H1 (cell line): ENCODE results near the gene PLA2G4A. TPM values are rescaled to one million over a fixed set of nuclear protein-coding genes. Genes with fewer than 3 reads are reported as not detected.

Source experiments
- CTCF ChIA-PET: fragments of 300-600 bp; sonication (Branson Sonifier 250); formaldehyde crosslinking; loops from one replicate; lab custom pipeline; 2021; ENCODE audit not compliant: partially characterized antibody; lab: Charles Lee
- POLR2A ChIA-PET: fragments of 300-600 bp; sonication (Branson Sonifier 250); formaldehyde crosslinking; loops from one replicate; lab custom pipeline; 2021; ENCODE audit warnings: inconsistent platforms; ENCODE audit not compliant: partially characterized antibody; lab: Charles Lee
- DNase-seq, 2 experiments: peaks; one replicate each; pipeline versions ENCODE4 v3.0.0 to v3.0.0-alpha.2; 2010 to 2022; ENCODE audit warnings: low spot score in 2 of 2, low read depth in 1 of 2, mixed read lengths in 1 of 2
- FAIRE-seq: peaks from 2 replicates; lab custom pipeline; 2011; peaks lifted over from hg19 to GRCh38; lab: Jason Lieb, UNC
- H2AFZ ChIP-seq: 2 replicates; pipeline ENCODE4 v1.8.1; 2012; ENCODE audit warnings: low read length, inconsistent platforms
- H2AK5ac ChIP-seq: 2 replicates; pipeline ENCODE4 v1.6.1; 2013; ENCODE audit warnings: low read depth, low read length
- H2BK120ac ChIP-seq: replicated peaks from 2 replicates; pipeline ENCODE3; 2013; ENCODE audit warnings: low read depth, low read length, inconsistent platforms
- H2BK12ac ChIP-seq: 2 replicates; pipeline ENCODE4 v1.6.1; 2013; ENCODE audit warnings: low read depth, low read length
- H2BK15ac ChIP-seq: 2 replicates; pipeline ENCODE4 v1.6.1; 2013; ENCODE audit warnings: low read length
- H2BK20ac ChIP-seq: 2 replicates; pipeline ENCODE4 v1.6.1; 2013; ENCODE audit warnings: low read length
- H2BK5ac ChIP-seq: 2 replicates; pipeline ENCODE4 v1.6.1; 2013; ENCODE audit warnings: low read depth, low read length
- H3K14ac ChIP-seq: 2 replicates; pipeline ENCODE4 v1.6.1; 2013; ENCODE audit warnings: inconsistent platforms; ENCODE audit not compliant: insufficient read length
- H3K18ac ChIP-seq: 2 replicates; pipeline ENCODE4 v1.6.1; 2013; ENCODE audit warnings: low read length; ENCODE audit errors: extremely low read depth
- H3K23ac ChIP-seq: 2 replicates; pipeline ENCODE4 v1.6.1; 2013; ENCODE audit warnings: inconsistent platforms; ENCODE audit not compliant: insufficient read length
- H3K23me2 ChIP-seq: 2 replicates; pipeline ENCODE4 v1.6.1; 2013; ENCODE audit warnings: low read depth, low read length
- H3K27ac ChIP-seq: 2 replicates; pipeline ENCODE4 v1.6.1; 2011; ENCODE audit warnings: low read depth, low read length, inconsistent platforms
- H3K27me3 ChIP-seq, 4 experiments: replicated peaks in 1 of 4; 1 replicate in 1 of 4; 2 replicates in 3 of 4; pipeline versions ENCODE4 v1.6.1 to v1.8.1; 2011 to 2013; ENCODE audit warnings: low read length in 3 of 4, mild to moderate bottlenecking in 3 of 4, inconsistent platforms in 2 of 4, mixed read lengths in 2 of 4, moderate library complexity in 1 of 4; ENCODE audit not compliant: control insufficient read depth in 3 of 4, insufficient read depth in 3 of 4; ENCODE audit errors: extremely low read depth in 1 of 4
- H3K36me3 ChIP-seq, 4 experiments: 2 replicates each; pipeline versions ENCODE4 v1.6.1 to v1.8.1; 2011 to 2013; ENCODE audit warnings: mild to moderate bottlenecking in 4 of 4, low read length in 3 of 4, moderate library complexity in 2 of 4, control low read depth in 1 of 4, inconsistent platforms in 1 of 4; ENCODE audit not compliant: insufficient read depth in 4 of 4, control insufficient read depth in 2 of 4
- H3K4ac ChIP-seq: replicated peaks from 2 replicates; pipeline ENCODE3; 2013; ENCODE audit warnings: low read length, low read depth, mixed read lengths, inconsistent platforms; ENCODE audit not compliant: insufficient read length
- H3K4me1 ChIP-seq, 4 experiments: replicated peaks in 1 of 4; 1 replicate in 1 of 4; 2 replicates in 3 of 4; pipeline versions ENCODE4 v1.6.1 to v1.8.1; 2011 to 2013; ENCODE audit warnings: low read length in 3 of 4, inconsistent platforms in 2 of 4, mixed read lengths in 1 of 4; ENCODE audit not compliant: insufficient read depth in 4 of 4, control insufficient read depth in 3 of 4
- H3K4me2 ChIP-seq, 2 experiments: 2 replicates each; pipeline versions ENCODE4 v1.6.1 to v1.8.1; 2011 to 2013; ENCODE audit warnings: low read depth in 2 of 2, low read length in 2 of 2, control low read depth in 1 of 2, inconsistent platforms in 1 of 2, mild to moderate bottlenecking in 1 of 2; ENCODE audit not compliant: insufficient read depth in 1 of 2
- H3K4me3 ChIP-seq, 4 experiments: fragments of 200-600, 300-600 bp in 1 of 4; sonication (generic), shearing (Covaris generic), sonication (Bioruptor Twin) in 1 of 4; 2 replicates each; pipeline versions ENCODE4 v1.5.1 to v1.8.1; 2011 to 2016; ENCODE audit warnings: low read length in 4 of 4, low read depth in 3 of 4, control low read depth in 2 of 4, inconsistent platforms in 2 of 4, mild to moderate bottlenecking in 2 of 4, mixed read lengths in 1 of 4, moderate library complexity in 1 of 4; ENCODE audit not compliant: insufficient read depth in 2 of 4; ENCODE audit errors: extremely low read depth in 1 of 4
- H3K56ac ChIP-seq: replicated peaks from 2 replicates; pipeline ENCODE3; 2013; ENCODE audit warnings: low read depth, mild to moderate bottlenecking, mixed read lengths, low read length, inconsistent platforms; ENCODE audit not compliant: insufficient read length
- H3K79me1 ChIP-seq: 2 replicates; pipeline ENCODE4 v1.6.1; 2013; ENCODE audit warnings: low read depth, low read length, control low read depth
- H3K79me2 ChIP-seq, 2 experiments: 2 replicates each; pipeline versions ENCODE4 v1.6.1 to v1.8.1; 2012 to 2013; ENCODE audit warnings: low read length in 2 of 2, mild to moderate bottlenecking in 2 of 2, inconsistent platforms in 1 of 2; ENCODE audit not compliant: insufficient read depth in 2 of 2, control insufficient read depth in 1 of 2
- H3K9ac ChIP-seq, 4 experiments: replicated peaks in 1 of 4; 1 replicate in 1 of 4; 2 replicates in 3 of 4; pipeline versions ENCODE4 v1.6.1 to v1.8.1; 2011 to 2013; ENCODE audit warnings: low read depth in 3 of 4, low read length in 3 of 4, control low read depth in 2 of 4, mild to moderate bottlenecking in 2 of 4, moderate library complexity in 2 of 4, inconsistent platforms in 1 of 4; ENCODE audit errors: extremely low read depth in 1 of 4
- H3K9me3 ChIP-seq, 2 experiments: 2 replicates each; pipeline versions ENCODE4 v1.6.1 to v1.8.1; 2012 to 2013; ENCODE audit warnings: mild to moderate bottlenecking in 2 of 2, moderate library complexity in 2 of 2, control low read depth in 1 of 2, inconsistent platforms in 1 of 2, low read depth in 1 of 2, low read length in 1 of 2, mixed read lengths in 1 of 2; ENCODE audit not compliant: insufficient read depth in 2 of 2
- H4K20me1 ChIP-seq, 2 experiments: replicated peaks in 1 of 2; 2 replicates each; pipeline versions ENCODE3 to v1.8.1; 2011 to 2013; ENCODE audit warnings: inconsistent platforms in 2 of 2, low read length in 2 of 2, mild to moderate bottlenecking in 1 of 2; ENCODE audit not compliant: insufficient read depth in 2 of 2, control insufficient read depth in 1 of 2
- H4K5ac ChIP-seq: 2 replicates; pipeline ENCODE4 v1.6.1; 2013; ENCODE audit warnings: low read length, low read depth, mixed read lengths, inconsistent platforms; ENCODE audit not compliant: insufficient read length
- H4K8ac ChIP-seq: 2 replicates; pipeline ENCODE4 v1.8.0; 2013; ENCODE audit warnings: mild to moderate bottlenecking, moderate library complexity, low read length, inconsistent platforms; ENCODE audit not compliant: insufficient read depth; ENCODE audit errors: extremely low read depth
- H4K91ac ChIP-seq: replicated peaks from 2 replicates; pipeline ENCODE3; 2013; ENCODE audit warnings: low read length, mixed read lengths, inconsistent platforms; ENCODE audit not compliant: insufficient read length
- BRCA1 ChIP-seq: IDR thresholded peaks from 2 replicates; pipeline ENCODE4 v1.6.1; 2012; ENCODE audit warnings: low read depth, low read length, improper control_type of control experiment
- CBX8 ChIP-seq: fragments of 300-800, 300-1000 bp; sonication (generic); IDR thresholded peaks from 2 replicates; pipeline ENCODE4 v1.7.1; 2016; ENCODE audit warnings: low read depth, low read length, borderline replicate concordance
- EZH2 ChIP-seq: fragments of 200-600 bp; sonication (generic); IDR thresholded peaks from 2 replicates; pipeline ENCODE4 v1.7.1; 2012; ENCODE audit warnings: low read depth, mild to moderate bottlenecking, moderate library complexity, low read length, inconsistent platforms; ENCODE audit not compliant: severe bottlenecking
- NANOG ChIP-seq: IDR thresholded peaks from 2 replicates; pipeline ENCODE4 v1.6.1; 2011; ENCODE audit warnings: low read length, low read depth, mild to moderate bottlenecking, inconsistent platforms; ENCODE audit not compliant: insufficient read depth, poor library complexity, severe bottlenecking
- TBP ChIP-seq: IDR thresholded peaks from 2 replicates; pipeline ENCODE4 v1.6.1; 2011; ENCODE audit warnings: low read depth, low read length, improper control_type of control experiment
- ZNF274 ChIP-seq: IDR thresholded peaks from 2 replicates; pipeline ENCODE4 v1.7.0; 2012; ENCODE audit warnings: low read length, borderline replicate concordance; ENCODE audit errors: extremely low read depth
- WGBS, 2 experiments: shearing (Covaris generic) in 1 of 2; methylation state at CpG; one replicate each; pipeline versions ENCODE4 v1.1.6 to v1.1.7; 2013 to 2015; ENCODE audit warnings: low lambda C conversion rate in 2 of 2, mixed read lengths in 2 of 2, inconsistent platforms in 1 of 2, low coverage in 1 of 2, missing lambda C conversion rate in 1 of 2; ENCODE audit not compliant: insufficient replicate concordance in 2 of 2, insufficient coverage in 1 of 2, insufficient read length in 1 of 2; ENCODE audit errors: extremely low coverage in 1 of 2, missing lambda C conversion rate in 1 of 2; 5-methylcytosine and 5-hydroxymethylcytosine counted together
- polyA plus RNA-seq, 7 experiments: library from polyadenylated mRNA; depleted of rRNA in 3 of 7; stranded (reverse) in 5 of 7; unstranded in 2 of 7; fragments of >200 nt in 5 of 7; fragments of 200-250 nt in 2 of 7; gene quantifications; 1 replicate in 5 of 7; 2 replicates in 1 of 7; 4 replicates in 1 of 7; pipeline versions ENCODE4 v1.2.1 to v1.2.3, GENCODE V29; 2011 to 2013; ENCODE audit warnings: missing spikeins in 2 of 7, mixed read lengths in 2 of 7
- total RNA-seq: library from RNA; stranded (reverse); fragmentation: NEBNext Ultra II Directional; extraction: Animal tissue kit (Norgen Biotek cat#: 25700); gene quantifications from 2 replicates; pipeline ENCODE4 v1.2.1, GENCODE V29; 2021
- TF ChIP-seq, protein P1 (sequence below): IDR thresholded peaks from 2 replicates; pipeline ENCODE4 v1.6.1; 2012; ENCODE audit warnings: inconsistent platforms

Gene PLA2G4A
- total and polyA plus RNA-seq, 2 of the 8 experiments (the other 6 are each of a cell fraction or from before 2014, with no cell fraction given), result 0.63 to 1.4 TPM

DNA sequence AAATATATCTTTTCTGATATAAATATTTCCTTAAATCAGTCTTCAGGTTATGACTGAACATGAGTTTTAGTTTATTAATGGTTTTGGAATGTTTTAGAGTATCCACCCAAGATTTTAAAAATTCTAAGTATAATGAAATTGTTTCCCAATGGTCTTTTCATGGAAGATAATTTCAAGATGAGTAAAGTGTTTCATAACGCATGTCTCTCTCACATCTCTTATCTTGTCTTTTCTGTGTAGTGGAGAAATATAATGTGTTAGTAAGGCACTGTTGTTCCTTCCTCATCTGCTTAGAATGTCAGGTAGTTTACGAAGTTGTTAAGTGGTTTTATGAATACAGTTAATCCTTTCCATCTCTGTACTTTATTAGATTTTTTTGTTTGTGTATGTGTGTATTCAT lies 49.6 kb downstream of the PLA2G4A start:
- Histone ChIP-seq H3K23ac (no peak overlapping the region), H2BK20ac (no peak overlapping the region), H3K4ac (no peak overlapping the region), H3K79me1 (no peaks in the 10 kb centered on the region), H3K27me3 (no peaks in the 10 kb centered on the region), H4K91ac (no peak overlapping the region), H3K9me3 (no peaks in the 10 kb centered on the region), H2BK5ac (no peak overlapping the region), H2BK15ac (no peak overlapping the region), H3K23me2 (no peaks in the 10 kb centered on the region), H3K18ac (no peak overlapping the region), H4K8ac (no peak overlapping the region), H3K4me2 (no peak overlapping the region), H2AK5ac (no peak overlapping the region), H3K14ac (no peak overlapping the region), H3K9ac (no peak overlapping the region), H3K4me3 (no peak overlapping the region), H4K20me1 (no peaks in the 10 kb centered on the region), H2BK12ac (no peak overlapping the region), H3K79me2 (no peaks in the 10 kb centered on the region), H3K36me3 (no peaks in the 10 kb centered on the region), H3K4me1 (no peaks in the 10 kb centered on the region; a peak in 1 of 7 replicates), H2BK120ac (no peak overlapping the region), H4K5ac (no peak overlapping the region), H2AFZ (no peak overlapping the region), H3K27ac (no peak overlapping the region), H3K56ac (no peak overlapping the region)
- WGBS, 2 experiments, result 92% methylated on average over 2 of the region's 2 CpGs; no CpG with 5 or more reads in 1 of the 2 experiments
- POLR2A ChIA-PET, result no interaction called here
- no peak for DNase-seq
- no peak for TF ChIP-seq TBP
- TF ChIP-seq, protein P1, sequence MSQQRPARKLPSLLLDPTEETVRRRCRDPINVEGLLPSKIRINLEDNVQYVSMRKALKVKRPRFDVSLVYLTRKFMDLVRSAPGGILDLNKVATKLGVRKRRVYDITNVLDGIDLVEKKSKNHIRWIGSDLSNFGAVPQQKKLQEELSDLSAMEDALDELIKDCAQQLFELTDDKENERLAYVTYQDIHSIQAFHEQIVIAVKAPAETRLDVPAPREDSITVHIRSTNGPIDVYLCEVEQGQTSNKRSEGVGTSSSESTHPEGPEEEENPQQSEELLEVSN, result no peak
- TF ChIP-seq ZNF274, result no peak
- no peak for TF ChIP-seq BRCA1
- TF ChIP-seq CBX8, result no peak
- TF ChIP-seq NANOG, result no peak
- no peak for TF ChIP-seq EZH2
- CTCF ChIA-PET, result no interaction called here
- no peak for FAIRE-seq
